HCEC 1CT (cell line): ENCODE data around the gene MVD.

Experiments
- DNase-seq: peaks from one replicate; pipeline ENCODE4 v3.0.0-alpha.2; 2017

Gene MVD

DNA sequence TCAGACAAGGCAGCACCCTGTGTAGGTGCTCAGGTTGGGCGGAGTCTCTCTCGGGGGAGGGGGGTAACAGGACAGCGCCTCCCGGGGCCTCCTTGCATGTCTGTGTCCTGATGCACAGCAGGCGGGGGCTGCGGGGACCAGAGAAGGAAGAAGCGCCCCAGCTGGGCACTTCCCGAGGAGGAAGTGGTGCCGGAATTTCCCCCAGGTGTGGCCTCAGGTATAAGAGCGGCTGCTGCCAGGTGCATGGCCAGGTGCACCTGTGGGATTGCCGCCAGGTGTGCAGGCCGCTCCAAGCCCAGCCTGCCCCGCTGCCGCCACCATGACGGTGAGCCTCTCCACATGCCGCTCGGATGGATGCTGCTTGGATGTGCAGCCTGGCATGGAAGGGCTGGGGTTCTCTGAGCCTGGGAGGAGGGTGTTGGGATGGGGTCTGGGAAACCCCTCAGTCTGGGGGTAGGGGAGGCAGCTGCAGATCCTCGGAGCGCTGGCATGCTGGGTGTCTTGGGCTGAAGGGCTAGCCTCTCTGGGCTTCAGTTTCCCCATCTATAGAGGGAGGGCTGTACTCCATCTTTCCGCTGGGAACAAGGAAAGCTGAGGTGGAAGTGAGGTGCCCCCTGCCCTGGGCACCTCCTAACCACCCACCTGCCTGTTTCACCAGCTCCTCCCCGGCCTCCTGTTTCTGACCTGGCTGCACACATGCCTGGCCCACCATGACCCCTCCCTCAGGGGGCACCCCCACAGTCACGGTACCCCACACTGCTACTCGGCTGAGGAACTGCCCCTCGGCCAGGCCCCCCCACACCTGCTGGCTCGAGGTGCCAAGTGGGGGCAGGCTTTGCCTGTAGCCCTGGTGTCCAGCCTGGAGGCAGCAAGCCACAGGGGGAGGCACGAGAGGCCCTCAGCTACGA, 24.3 kb downstream of the MVD start, which contains the start of gene IL17C:
IL17C (plus strand) TSS at position 250 of the 908 bp plus-strand sequence; CDS start at position 320, 70 bp downstream.
- no peak for DNase-seq

DNA sequence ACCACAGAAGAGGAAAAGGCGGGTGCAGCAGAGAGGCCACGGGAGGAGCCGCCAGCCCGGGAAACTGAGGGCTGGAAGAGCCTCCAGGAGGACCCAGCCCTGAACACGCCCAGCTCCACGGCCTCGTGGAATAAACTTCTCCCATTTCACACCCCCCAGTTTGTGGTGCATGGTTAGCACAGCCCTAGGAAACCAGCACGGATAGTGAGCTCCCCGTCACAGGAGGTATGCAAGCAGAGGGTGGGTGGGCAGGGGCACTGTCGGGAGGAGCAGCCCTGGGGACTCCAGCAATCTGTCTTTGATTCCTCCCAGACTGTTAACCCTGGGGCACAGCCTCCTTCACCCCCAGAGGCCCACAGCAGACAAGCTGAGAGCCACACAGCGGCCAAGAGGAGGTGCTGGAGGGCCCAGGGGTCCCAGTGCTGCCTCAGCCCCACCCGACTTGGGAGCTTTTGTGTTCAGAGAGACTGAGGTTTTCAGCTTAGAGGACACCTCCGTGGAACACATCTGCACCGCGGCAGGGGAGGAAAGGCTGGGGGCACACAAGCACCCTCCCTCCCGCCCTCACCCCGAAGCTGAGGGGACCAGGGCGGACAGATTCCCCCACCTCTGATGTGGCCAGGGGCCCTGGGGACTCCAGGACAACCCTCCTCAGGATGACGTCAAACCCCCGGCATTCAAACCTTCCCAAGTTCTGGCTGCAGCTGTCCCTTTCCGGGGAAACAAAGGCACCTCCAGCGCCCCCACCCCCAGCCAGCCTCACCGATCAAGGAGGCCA, 26.2 kb downstream of the MVD start:
- no peak for DNase-seq

- no peak for DNase-seq
Observed at GRCh38 chr16:88635671-88636319, 27.1 kb downstream of the MVD start.

DNA sequence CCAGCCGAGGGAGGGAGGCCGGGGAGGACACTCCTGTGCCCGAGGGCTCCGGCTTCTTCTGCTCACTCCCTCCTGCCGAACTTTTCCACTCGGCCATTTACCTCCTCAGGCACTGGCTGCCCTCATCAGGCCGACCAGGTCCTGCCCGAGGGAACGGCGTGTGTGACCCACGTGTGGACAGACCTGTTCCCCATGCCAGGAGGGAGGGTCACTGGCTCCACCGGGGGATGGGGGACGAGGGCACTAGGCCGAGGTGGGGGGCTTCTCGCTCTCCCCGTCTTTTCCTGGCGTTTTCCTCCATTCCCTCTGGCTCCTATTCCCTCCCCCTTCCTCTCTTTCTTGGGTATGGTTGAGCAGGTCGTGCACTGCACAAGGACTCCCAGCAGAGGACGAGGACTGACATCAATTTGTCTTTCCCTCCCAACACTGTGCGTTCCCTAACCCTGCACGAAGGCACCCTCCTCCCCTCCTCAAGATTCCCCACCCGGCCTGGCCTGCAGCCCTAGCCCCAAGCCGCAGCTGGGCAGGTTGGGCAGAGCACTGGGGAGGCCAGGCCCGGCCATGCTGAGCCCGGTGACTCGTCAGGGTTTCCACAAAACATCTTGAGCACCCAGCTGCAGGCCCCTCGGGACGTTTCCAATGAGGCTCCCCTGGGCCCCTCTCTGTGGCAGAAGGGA, 27.8 kb downstream of the MVD start:
- DNase-seq: no peak

DNA sequence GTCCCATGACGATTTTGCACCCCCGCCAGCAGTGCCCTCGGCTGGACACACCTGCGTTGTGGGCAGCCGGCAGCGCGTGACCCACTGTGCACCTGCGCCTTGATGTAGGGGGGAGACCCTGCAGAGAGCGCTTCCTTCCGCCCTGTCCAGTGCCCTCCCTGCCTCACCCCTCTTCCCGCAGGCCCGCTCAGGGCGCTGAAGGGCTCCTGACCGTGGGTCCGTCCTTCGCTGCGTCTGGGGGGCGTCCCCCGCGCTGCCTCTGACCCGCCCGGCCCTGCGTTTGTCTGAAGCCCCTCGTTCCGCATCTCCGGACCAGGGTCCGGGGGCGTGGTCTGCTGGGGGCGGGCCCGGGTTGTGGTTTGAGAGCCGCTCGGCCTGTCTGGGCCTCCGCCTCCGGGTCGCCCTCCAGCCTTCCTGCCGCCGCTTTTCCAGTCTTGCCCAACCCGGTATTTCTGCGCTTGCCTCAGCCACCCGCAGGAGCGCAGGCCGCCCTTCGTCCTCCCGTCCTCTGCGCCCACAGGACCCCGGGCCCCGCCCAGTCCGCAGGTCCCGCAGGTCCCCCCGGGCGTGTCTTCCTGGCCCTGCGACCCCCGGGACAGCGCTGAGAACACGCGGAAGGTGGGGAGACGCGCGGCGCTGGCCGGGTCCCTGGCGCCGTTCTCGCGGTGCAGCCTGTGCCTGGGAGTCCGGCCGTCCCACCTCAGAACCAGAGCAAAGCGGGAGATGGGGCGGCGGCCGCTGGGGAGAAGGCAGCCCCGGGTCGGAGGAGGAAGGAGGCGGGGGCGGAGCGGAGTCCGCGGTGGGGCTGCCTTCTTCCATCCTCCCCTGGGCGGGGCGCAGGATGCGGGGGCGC, 28.5 kb downstream of the MVD start:
- no peak for DNase-seq

DNA sequence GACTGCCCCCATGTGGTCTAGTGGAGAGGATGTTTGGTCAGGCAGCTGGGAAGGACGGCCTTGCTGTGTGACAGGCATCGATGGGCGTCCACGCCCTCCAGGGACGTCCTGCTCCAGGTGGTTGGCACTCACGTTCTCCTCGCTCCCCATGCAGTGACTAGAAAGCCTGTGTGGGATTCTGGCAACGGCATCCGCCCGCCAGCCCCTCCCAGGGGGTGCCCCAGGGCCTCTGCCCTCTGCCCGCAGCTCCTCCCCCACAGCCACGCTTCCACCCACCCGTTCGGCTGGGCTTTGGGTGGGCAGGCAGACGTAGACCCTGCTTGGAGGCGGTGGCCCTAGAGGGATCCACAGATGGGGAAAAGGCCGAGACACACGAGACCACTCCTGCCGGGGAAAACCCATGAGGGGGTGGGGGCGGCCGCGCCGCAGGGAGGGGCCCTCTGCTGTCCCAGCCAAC, 29.2 kb downstream of the MVD start:
- DNase-seq: no peak

DNA sequence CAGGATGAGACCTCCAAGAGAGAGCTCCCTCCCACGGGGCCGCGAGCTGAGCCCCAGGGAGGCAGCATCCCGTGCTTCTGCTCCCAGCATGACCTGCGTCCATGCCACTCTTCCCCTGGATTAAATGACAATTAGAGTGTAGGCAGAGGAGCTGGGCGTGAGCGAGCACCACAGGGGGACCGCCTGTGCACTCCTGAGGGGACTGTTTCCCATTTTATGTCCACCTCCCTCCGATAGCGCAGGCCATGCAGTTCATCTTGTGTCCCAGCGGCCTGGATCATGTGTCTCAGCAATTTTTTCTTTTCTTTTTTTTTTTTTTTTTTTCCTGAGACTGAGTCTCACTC, 30.3 kb downstream of the MVD start:
- no peak for DNase-seq

- no peak for DNase-seq
Observed at GRCh38 chr16:88631920-88632586, 30.8 kb downstream of the MVD start.

- no peak for DNase-seq
Observed at GRCh38 chr16:88631384-88631783, 31.5 kb downstream of the MVD start.

DNA sequence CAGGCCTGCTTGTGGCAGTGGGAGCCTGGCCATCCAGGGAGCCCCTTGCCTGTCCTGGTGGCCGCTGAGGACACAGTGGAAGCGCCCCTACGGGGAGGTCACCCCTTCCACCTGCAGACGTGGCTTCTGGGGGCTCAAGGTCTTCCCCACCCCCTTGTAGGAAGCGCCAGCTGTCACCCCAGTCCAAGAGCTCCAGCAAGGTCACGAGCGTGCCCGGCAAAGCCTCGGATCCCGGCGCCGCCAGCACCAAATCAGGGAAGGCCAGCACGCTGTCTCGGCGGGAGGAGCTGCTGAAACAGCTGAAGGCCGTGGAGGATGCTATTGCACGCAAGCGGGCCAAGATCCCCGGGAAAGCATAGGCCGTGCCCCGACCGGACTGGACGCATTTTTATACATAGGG, 31.9 kb downstream of the MVD start:
- DNase-seq: no peak

DNA sequence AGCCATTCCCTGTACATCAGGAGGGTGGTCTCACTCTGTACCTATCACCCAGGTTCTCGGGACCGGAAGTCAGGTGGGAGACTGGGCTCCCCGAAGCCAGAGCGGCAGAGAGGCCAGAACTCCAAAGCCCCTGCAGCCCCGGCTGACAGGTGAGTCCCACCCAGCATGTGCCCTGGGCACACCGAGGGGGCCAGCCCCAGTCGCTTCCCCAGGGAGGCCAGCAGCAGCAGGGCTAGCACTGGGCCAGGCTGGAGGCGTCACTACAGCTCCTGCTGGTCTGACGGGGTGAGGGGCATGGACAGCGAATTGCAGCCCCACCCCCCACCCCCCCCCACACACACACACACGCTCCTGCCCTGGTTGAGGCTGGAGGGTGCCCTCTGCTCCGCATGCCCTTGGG, 32.5 kb downstream of the MVD start:
- no peak for DNase-seq

- DNase-seq: no peak
Observed at GRCh38 chr16:88629835-88630234, 33.1 kb downstream of the MVD start.

- no peak for DNase-seq
Observed at GRCh38 chr16:88628512-88628974, 34.3 kb downstream of the MVD start.

GRCh38 chr16:88627531-88628411, 35.1 kb downstream of the MVD start:
- no peak for DNase-seq

- DNase-seq: no peak
Observed at GRCh38 chr16:88626646-88627045, 36.2 kb downstream of the MVD start.

- no peak for DNase-seq
Observed at GRCh38 chr16:88624977-88625576, 37.8 kb downstream of the MVD start.

GRCh38 chr16:88624481-88624880, 38.4 kb downstream of the MVD start:
- DNase-seq: no peak

- no peak for DNase-seq
Observed at GRCh38 chr16:88623858-88624257, 39.0 kb downstream of the MVD start.

DNA sequence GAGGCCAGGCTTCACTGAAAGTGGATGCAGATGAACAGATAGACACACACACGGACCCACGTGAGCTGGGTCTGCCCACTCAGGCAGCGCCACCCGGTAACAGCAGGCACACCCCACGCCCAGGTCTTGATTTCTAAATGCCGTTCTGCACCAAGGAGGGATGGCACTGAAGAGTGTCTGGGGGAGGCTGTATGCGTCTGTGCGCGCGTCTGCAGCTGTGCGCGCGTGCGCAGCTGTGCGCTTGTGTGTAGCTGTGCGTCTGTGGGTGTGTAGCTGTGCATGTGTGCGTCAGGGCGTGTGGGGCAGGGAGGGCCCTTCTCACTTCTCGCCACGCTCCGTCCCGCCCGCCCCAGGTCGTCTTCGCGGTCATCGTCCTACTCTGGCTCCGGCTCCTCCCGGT, 40.0 kb downstream of the MVD start:
- no peak for DNase-seq

- no peak for DNase-seq
Observed at GRCh38 chr16:88622125-88622524, 40.8 kb downstream of the MVD start.
